ENCODE data around the gene C13orf46. TPM values are rescaled to one million over a fixed set of nuclear protein-coding genes. Genes with fewer than 3 reads are reported as not detected.
"Not testable (repeated sequence)": the region's sequence is repeated elsewhere in the genome, so short reads cannot be mapped to it uniquely, and the experiment has no call there.

Gene C13orf46
- total RNA-seq (ENCODE audit: low replicate concordance): 0.29 TPM in 1 of 2 replicates, not detected in the other
- long read RNA-seq: 0 reads

DNA sequence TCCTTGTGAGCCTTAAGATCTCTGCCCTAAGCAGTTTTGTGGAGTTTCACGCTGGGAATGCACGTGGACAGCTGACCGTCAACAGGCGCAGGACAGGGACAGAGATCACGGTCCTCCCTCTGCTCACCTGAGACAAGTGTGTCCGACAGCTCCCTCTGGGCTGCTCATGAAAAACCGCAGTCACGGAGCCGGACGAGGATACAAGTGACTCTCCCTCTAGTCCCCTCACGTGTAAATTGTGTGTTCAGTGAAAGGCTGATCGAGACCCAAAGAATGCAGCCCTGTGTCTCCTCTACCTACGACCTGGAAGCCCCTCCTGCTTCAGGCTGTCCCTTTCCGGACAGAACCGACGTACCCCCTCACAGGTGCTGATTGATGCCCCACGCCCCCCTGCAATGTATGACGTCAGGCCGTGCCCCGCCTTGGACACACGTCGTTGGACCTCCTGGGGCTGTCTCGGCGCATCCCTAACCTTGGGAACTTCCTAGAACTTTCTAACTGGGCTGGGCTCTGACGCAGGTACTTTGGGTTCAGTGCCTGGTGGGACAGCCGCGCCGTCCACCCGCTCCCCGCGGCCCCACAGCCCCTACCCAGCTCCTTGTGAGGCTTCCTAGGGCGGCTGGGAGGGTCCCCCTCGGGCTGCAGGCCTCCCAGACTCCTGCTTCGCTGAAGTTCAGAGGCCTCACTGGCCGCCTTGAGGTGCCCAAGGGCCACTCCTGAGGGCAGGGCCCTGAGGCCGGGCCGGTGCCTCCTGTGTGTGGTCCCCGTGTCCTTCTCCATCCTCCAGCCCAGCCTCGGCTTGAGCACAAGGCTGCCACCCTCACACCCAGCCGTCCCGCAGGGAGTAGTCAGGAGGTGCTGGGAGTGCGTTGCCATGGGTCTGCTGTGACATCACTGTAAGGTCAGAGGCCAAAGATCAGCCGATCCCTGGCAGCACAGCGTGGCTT lies at the start of gene C13orf46:
C13orf46 (minus strand) TSS at position 859 of the 947 bp plus-strand sequence; CDS start at position 780, 79 bp downstream.
- no peaks in the 10 kb centered on the region for H3K4me1 Mint-ChIP-seq (ENCODE audit: unreplicated experiment)

DNA sequence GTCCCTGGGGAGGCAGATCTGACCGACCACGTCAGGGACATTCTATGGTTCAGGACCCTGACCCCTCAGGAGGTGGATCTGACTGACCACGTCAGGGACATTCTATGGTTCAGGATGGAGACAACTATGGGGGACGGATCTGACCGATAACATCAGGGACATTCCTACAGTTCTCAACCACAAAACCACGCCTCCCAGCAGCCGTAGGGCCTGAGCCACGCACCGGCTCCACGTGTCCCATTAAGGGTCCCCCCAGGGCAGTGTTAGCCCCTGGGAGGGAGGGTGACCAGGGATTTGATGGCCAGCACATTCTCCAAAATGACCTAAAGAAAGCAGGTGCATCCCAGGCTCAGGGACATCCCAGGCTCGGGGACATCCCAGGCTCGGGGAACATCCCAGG lies 49.0 kb upstream of the C13orf46 start:
- Mint-ChIP-seq H3K27me3 (no peaks in the 10 kb centered on the region), H3K4me3 (no peak overlapping the region), H3K9me3 (no peaks in the 10 kb centered on the region), H3K36me3 (no peaks in the 10 kb centered on the region), H3K4me1 (ENCODE audit: unreplicated experiment) (peaks cover 3% of the 10 kb centered on the region), H3K27ac (no peak overlapping the region)
- DNase-seq (ENCODE audit: extremely low spot score, unreplicated experiment): no peak
- TF ChIP-seq, protein P1, sequence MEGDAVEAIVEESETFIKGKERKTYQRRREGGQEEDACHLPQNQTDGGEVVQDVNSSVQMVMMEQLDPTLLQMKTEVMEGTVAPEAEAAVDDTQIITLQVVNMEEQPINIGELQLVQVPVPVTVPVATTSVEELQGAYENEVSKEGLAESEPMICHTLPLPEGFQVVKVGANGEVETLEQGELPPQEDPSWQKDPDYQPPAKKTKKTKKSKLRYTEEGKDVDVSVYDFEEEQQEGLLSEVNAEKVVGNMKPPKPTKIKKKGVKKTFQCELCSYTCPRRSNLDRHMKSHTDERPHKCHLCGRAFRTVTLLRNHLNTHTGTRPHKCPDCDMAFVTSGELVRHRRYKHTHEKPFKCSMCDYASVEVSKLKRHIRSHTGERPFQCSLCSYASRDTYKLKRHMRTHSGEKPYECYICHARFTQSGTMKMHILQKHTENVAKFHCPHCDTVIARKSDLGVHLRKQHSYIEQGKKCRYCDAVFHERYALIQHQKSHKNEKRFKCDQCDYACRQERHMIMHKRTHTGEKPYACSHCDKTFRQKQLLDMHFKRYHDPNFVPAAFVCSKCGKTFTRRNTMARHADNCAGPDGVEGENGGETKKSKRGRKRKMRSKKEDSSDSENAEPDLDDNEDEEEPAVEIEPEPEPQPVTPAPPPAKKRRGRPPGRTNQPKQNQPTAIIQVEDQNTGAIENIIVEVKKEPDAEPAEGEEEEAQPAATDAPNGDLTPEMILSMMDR (conservative IDR thresholded peaks at IDR 0.05): no peak

More for the DNA sequence above, at the start of gene C13orf46:
- H3K27me3 Mint-ChIP-seq: no peaks in the 10 kb centered on the region
- TF ChIP-seq, protein P1 (conservative IDR thresholded peaks at IDR 0.05): no peak
- no peak within 1 kb of the TSS for H3K4me3 Mint-ChIP-seq
- no peak for DNase-seq (ENCODE audit: extremely low spot score, unreplicated experiment)
- no peaks in the 10 kb centered on the region for H3K9me3 Mint-ChIP-seq
- H3K36me3 Mint-ChIP-seq: no peaks in the 10 kb centered on the region
- no peak within 1 kb of the TSS for H3K27ac Mint-ChIP-seq

DNA sequence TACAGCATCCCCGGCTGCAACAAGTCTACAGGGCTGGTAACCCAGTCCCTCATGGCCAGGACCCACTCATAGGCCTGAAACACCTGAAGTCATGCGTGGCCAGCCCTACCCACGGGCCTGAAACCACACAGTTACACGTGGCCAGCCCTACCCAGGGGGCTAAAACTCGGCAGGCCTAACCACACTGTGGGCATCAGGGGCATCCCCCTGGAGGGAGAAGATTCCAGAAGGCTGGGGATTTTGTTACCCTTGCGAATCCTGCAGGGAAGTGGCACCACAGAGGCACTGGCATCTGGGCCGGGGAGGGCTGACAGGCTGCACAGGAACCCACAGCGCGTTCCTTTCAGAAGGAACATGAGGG lies 48.4 kb upstream of the C13orf46 start:
- DNase-seq (ENCODE audit: extremely low spot score, unreplicated experiment): no peak
- no peak overlapping the region for H3K27ac Mint-ChIP-seq
- H3K36me3 Mint-ChIP-seq: no peaks in the 10 kb centered on the region
- no peaks in the 10 kb centered on the region for H3K27me3 Mint-ChIP-seq
- no peaks in the 10 kb centered on the region for H3K9me3 Mint-ChIP-seq
- H3K4me3 Mint-ChIP-seq: no peak overlapping the region
- TF ChIP-seq, protein P1 (conservative IDR thresholded peaks at IDR 0.05): no peak
- peaks cover 3% of the 10 kb centered on the region for H3K4me1 Mint-ChIP-seq (ENCODE audit: unreplicated experiment)

DNA sequence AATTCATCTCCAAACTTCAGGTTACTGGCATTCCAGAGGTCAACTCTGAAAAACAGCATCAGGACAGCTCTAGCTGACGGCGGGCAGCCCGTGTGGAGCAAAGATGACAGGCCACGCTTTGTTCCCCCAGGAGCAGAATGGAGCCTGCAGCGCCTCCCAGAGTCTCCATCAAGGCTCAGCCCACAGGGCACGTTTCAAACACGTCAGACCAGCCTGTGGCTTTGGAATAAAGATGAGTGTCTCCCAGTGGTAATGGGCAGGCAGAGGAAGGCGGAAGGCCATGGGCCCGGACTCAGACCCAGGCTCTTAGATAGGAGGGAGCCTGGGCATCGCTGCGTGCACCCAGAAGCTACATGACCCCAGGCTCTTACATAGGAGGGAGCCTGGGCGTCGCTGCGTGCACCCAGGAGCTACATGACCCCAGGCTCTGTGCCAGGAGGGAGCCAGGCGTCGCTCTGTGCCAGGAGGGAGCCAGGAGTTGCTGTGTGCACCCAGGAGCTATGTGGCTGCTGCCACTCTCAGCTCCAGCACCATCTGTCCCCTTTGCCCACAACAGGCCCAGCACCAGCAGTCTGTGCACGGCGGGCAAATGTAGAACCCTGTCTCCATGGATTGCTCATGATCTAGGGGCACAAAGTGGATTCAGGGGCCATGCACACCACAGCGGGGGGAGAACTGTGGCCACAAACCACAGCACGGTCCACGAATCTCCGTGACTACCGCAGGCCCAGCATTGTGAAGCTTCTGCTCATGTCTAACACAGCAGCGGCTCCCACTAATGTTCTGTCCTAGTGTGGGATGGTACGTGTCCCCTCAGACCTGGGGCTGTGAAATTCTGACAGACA lies 47.8 kb upstream of the C13orf46 start:
- no peak for DNase-seq (ENCODE audit: extremely low spot score, unreplicated experiment)
- Mint-ChIP-seq H3K27ac (no peak overlapping the region), H3K4me1 (ENCODE audit: unreplicated experiment) (peaks cover under 1% of the 10 kb centered on the region), H3K36me3 (no peaks in the 10 kb centered on the region), H3K9me3 (no peaks in the 10 kb centered on the region), H3K4me3 (no peak overlapping the region), H3K27me3 (no peaks in the 10 kb centered on the region)
- TF ChIP-seq, protein P1 (conservative IDR thresholded peaks at IDR 0.05): no peak

DNA sequence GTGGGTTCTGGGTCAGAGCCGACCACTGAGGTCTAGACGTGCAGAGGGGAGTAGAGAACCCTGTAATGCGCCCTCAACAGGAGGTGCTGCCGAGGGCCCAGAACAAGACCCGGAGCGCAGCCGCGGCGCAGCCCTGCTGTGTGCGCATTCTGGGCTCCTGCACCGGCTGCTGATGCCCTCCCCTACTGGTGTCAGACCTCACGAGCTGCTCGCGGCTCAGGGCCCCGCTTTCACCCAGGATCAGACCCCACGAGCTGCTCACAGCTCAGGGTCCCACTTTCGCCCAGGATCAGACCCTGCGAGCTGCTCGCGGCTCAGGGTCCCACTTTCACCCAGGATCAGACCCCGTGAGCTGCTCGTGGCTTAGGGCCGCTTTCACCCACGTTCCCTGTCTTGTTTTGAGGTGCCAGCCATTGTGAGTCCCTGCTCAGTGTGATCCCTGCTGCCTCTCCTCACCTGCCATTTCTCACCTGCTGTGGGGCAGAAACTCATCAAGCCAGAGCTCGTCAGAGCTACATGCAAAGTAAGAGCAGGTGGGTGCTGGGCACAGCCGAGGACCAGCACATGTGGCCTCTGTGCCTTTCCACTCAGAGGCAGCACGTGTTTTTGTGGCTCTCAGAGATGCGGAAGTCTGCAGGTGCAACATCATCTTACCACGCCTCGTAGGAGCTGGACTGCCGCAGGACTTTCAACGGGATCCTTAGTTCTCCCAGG lies 47.0 kb upstream of the C13orf46 start:
- no peaks in the 10 kb centered on the region for H3K36me3 Mint-ChIP-seq
- H3K27ac Mint-ChIP-seq: no peak overlapping the region
- H3K4me3 Mint-ChIP-seq: no peak overlapping the region
- TF ChIP-seq, protein P1 (conservative IDR thresholded peaks at IDR 0.05): no peak
- no peaks in the 10 kb centered on the region for H3K27me3 Mint-ChIP-seq
- no peaks in the 10 kb centered on the region for H3K4me1 Mint-ChIP-seq (ENCODE audit: unreplicated experiment)
- no peaks in the 10 kb centered on the region for H3K9me3 Mint-ChIP-seq
- no peak for DNase-seq (ENCODE audit: extremely low spot score, unreplicated experiment)

DNA sequence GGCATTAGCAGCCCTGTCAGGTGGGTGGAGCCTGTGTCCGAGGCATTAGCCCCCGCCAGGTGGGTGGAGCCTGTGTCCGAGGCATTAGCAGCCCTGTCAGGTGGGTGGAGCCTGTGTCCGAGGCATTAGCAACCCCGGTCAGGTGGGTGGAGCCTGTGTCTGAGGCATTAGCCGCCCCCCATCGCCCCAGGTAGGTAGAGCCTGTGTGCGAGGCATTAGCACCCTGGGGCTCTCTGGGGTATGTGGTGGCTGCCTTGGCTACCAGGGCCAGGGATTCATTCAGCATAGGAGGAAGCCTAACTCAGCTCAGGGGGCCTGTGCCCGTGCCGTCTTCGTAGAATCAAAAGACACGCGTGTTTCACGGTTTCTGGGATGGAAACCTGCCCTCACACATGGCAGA lies 46.3 kb upstream of the C13orf46 start:
- H3K36me3 Mint-ChIP-seq; H3K9me3 Mint-ChIP-seq; H3K27ac Mint-ChIP-seq; H3K4me3 Mint-ChIP-seq; H3K4me1 Mint-ChIP-seq (ENCODE audit: unreplicated experiment); DNase-seq (ENCODE audit: extremely low spot score, unreplicated experiment); H3K27me3 Mint-ChIP-seq: not testable (repeated sequence)
